ENCODE data around the gene C19orf47.
A peak's percentile ranks its signal among the peaks of the same experiment; 100 is the strongest.
"Not testable (repeated sequence)": the region's sequence is repeated elsewhere in the genome, so short reads cannot be mapped to it uniquely, and the experiment has no call there.

Gene C19orf47

GRCh38 chr19:40370997-40371801, 23.0 kb upstream of the C19orf47 start:
- H3K27me3 ChIP-seq: no peaks in the 10 kb centered on the region
- TF ChIP-seq CTCF (IDR thresholded peaks at IDR 0.05; ENCODE audit: low read depth, low read length): no peak
- no peak for DNase-seq
- peaks cover 29% of the 10 kb centered on the region for H3K36me3 ChIP-seq
- no peaks in the 10 kb centered on the region for H3K9me3 ChIP-seq
- peaks cover 9% of the 10 kb centered on the region for H3K4me1 ChIP-seq
- H3K4me3 ChIP-seq (ENCODE audit: low read depth, low read length): no peak overlapping the region

- H3K4me1 ChIP-seq: peaks cover 12% of the 10 kb centered on the region
- H3K9me3 ChIP-seq; H3K4me3 ChIP-seq (ENCODE audit: low read depth, low read length); DNase-seq; H3K27me3 ChIP-seq: not testable (repeated sequence)
- H3K36me3 ChIP-seq: peaks cover 29% of the 10 kb centered on the region
Measured at GRCh38 chr19:40370253-40370652, 22.1 kb upstream of the C19orf47 start.

- no peaks in the 10 kb centered on the region for H3K27me3 ChIP-seq
- peaks cover 29% of the 10 kb centered on the region for H3K36me3 ChIP-seq
- peaks cover 12% of the 10 kb centered on the region for H3K4me1 ChIP-seq
- H3K9me3 ChIP-seq: no peaks in the 10 kb centered on the region
- no peak overlapping the region for H3K4me3 ChIP-seq (ENCODE audit: low read depth, low read length)
- TF ChIP-seq CTCF (IDR thresholded peaks at IDR 0.05; ENCODE audit: low read depth, low read length): no peak
- DNase-seq: no peak
Measured at GRCh38 chr19:40369797-40370196, 21.6 kb upstream of the C19orf47 start.

- peaks cover 12% of the 10 kb centered on the region for H3K4me1 ChIP-seq
- DNase-seq: no peak
- TF ChIP-seq CTCF (IDR thresholded peaks at IDR 0.05; ENCODE audit: low read depth, low read length): no peak
- H3K36me3 ChIP-seq: peaks cover 24% of the 10 kb centered on the region
- H3K4me3 ChIP-seq (ENCODE audit: low read depth, low read length): no peak overlapping the region
- H3K9me3 ChIP-seq: no peaks in the 10 kb centered on the region
- H3K27me3 ChIP-seq: no peaks in the 10 kb centered on the region
Measured at GRCh38 chr19:40367577-40368434, 19.6 kb upstream of the C19orf47 start.

- Histone ChIP-seq H3K4me3 (ENCODE audit: low read depth, low read length) (peak overlapping the region; percentile 53), H3K27me3 (no peaks in the 10 kb centered on the region), H3K9me3 (no peaks in the 10 kb centered on the region), H3K36me3 (peaks cover 21% of the 10 kb centered on the region), H3K4me1 (peaks cover 12% of the 10 kb centered on the region)
- TF ChIP-seq CTCF (IDR thresholded peaks at IDR 0.05; ENCODE audit: low read depth, low read length): peak; percentile 41
- peak; percentile 80 for DNase-seq
Measured at GRCh38 chr19:40366697-40367561, 18.7 kb upstream of the C19orf47 start.

All from BE2C (cell line).